Activated T-cell treated with anti-CD3 and anti-CD28 coated beads for 24 hours (primary cell): ENCODE data around the gene SPTB.

Experiments used
- DNase-seq: peaks from one replicate; pipeline ENCODE4 v3.0.0-alpha.2; 2020; ENCODE audit warnings: low read depth

Gene SPTB

GRCh38 chr14:64850369-64851137 is 29.2 kb downstream of the SPTB start:
- no peak for DNase-seq

- DNase-seq = no peak
These were observed 29.8 kb downstream of the SPTB start for GRCh38 chr14:64849940-64850339.

GRCh38 chr14:64848239-64848638 is 31.5 kb downstream of the SPTB start:
- no peak for DNase-seq

GRCh38 chr14:64846319-64846718 is 33.4 kb downstream of the SPTB start:
- no peak for DNase-seq

- no peak for DNase-seq
These were observed 33.8 kb downstream of the SPTB start for GRCh38 chr14:64845878-64846277.

GRCh38 chr14:64844969-64845536 is 34.7 kb downstream of the SPTB start:
- DNase-seq = no peak

- no peak for DNase-seq
These were observed 35.4 kb downstream of the SPTB start for GRCh38 chr14:64844272-64844671.

GRCh38 chr14:64843548-64843947 is 36.2 kb downstream of the SPTB start:
- DNase-seq = no peak

- DNase-seq = no peak
These were observed 37.6 kb downstream of the SPTB start for GRCh38 chr14:64841772-64842750.

GRCh38 chr14:64841121-64841651 is 38.5 kb downstream of the SPTB start:
- no peak for DNase-seq

- DNase-seq = no peak
These were observed 41.1 kb downstream of the SPTB start for GRCh38 chr14:64838656-64839055.

GRCh38 chr14:64835431-64835830 is 44.3 kb downstream of the SPTB start:
- DNase-seq = no peak

GRCh38 chr14:64834965-64835364 is 44.7 kb downstream of the SPTB start:
- DNase-seq = no peak

- no peak for DNase-seq
These were observed 48.3 kb downstream of the SPTB start for GRCh38 chr14:64831419-64831818.

GRCh38 chr14:64830961-64831360 is 48.7 kb downstream of the SPTB start:
- DNase-seq = no peak

- no peak for DNase-seq
These were observed 51.6 kb downstream of the SPTB start for GRCh38 chr14:64828071-64828470.

GRCh38 chr14:64826845-64827244 is 52.9 kb downstream of the SPTB start:
- no peak for DNase-seq

- DNase-seq = no peak
These were observed 53.4 kb downstream of the SPTB start for GRCh38 chr14:64826333-64826732.

GRCh38 chr14:64825509-64825908 is 54.2 kb downstream of the SPTB start:
- no peak for DNase-seq

- DNase-seq = no peak
These were observed 54.7 kb downstream of the SPTB start for GRCh38 chr14:64825006-64825405.

- no peak for DNase-seq
These were observed 55.2 kb downstream of the SPTB start for GRCh38 chr14:64824471-64824870.

- DNase-seq = peak; percentile 47
These were observed 56.3 kb downstream of the SPTB start for GRCh38 chr14:64823305-64823861.
